ACHN (cell line): ENCODE data around the gene CCDC120.

ENCODE experiments used
- DNase-seq: peaks from one replicate; pipeline ENCODE4 v3.0.0-alpha.2; 2015
- in situ Hi-C: cut with HindIII; loops from 2 replicates; pipeline ENCODE4 v1.10.0; 2017; ENCODE audit warnings: low sequenced_read_pairs, low pct_ligation_motif_present, low pct_unique_long_range_greater_than_20kb

CCDC120 gene

DNA sequence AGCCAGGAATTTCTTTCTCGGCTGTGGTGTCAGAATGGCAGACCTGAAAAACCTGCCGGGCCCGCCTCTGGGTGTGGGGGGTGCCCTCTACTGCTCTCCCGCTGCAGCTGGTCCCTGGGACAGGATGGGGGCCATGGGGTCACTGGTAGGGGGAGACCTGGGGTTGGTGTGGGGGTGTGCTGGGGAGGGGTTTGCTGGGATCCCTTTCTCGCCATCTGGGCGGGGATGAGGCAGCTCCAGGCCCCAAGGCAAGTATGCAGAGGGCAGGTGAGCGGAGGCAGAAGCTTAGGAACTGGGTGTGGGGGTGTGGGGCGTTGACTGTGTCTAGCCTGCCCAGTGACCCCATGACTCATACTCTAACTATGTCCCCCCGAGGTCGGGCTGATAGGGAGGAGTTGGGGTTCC is 884 bp downstream of the CCDC120 start:
- in situ Hi-C loops: no loop called here

GRCh38 chrX:49060914-49061313 is 2.1 kb downstream of the CCDC120 start:
- DNase-seq: no peak
- in situ Hi-C loops: no loop called here

More for the DNA sequence above, 884 bp downstream of the CCDC120 start:
- no peak for DNase-seq

DNA sequence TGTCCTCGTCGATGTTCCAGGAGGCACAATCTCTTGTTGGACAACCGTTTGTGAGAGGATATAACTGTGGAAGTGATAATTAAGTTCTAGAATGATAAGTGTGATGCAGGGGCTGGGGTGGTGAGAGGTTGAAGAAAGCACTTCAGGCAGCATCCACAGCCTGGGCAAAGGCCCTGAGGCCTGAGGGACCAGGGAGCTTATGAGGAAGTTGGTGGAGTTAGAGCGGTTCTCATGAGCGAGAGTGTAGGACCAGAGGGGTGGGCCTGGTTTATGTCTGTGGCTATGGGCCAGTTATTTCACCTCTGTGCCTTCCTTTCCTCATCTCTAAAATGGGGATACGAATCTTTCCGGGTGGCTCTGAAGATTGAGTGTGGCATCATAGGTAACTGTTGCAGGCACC is 2.7 kb downstream of the CCDC120 start:
- DNase-seq: no peak
- in situ Hi-C loops: no loop called here

- in situ Hi-C loops: no loop called here
- no peak for DNase-seq
Measured at GRCh38 chrX:49061916-49062315, 3.1 kb downstream of the CCDC120 start.

- in situ Hi-C loops: no loop called here
- no peak for DNase-seq
Measured at GRCh38 chrX:49063715-49064114, 4.9 kb downstream of the CCDC120 start.

- in situ Hi-C loops: no loop called here
- no peak for DNase-seq
Measured at GRCh38 chrX:49064303-49064702, 5.5 kb downstream of the CCDC120 start.

- in situ Hi-C loops: no loop called here
- no peak for DNase-seq
Measured at GRCh38 chrX:49064735-49065134, 5.9 kb downstream of the CCDC120 start.

DNA sequence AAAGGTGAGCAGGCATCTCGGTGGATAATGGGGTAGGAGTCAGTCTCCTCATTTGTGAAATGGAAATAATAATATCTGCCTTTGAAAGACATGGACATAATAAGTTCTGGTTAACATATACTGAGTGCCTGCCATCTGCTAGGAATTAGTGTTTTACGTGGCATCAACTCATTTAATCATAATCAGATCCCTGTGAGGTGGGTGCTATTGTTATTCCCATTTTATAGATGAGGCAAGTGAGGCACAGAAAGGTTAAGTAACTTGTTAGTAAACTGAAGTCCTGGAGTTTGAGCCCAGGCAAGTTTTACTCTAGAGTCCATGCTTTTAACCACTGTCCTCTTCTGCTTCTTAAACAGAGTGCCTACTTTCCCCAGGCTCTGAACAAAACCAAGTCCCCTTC is 7.5 kb downstream of the CCDC120 start:
- in situ Hi-C loops: no loop called here
- DNase-seq: no peak

GRCh38 chrX:49066690-49067089 is 7.9 kb downstream of the CCDC120 start:
- in situ Hi-C loops: no loop called here
- no peak for DNase-seq

DNA sequence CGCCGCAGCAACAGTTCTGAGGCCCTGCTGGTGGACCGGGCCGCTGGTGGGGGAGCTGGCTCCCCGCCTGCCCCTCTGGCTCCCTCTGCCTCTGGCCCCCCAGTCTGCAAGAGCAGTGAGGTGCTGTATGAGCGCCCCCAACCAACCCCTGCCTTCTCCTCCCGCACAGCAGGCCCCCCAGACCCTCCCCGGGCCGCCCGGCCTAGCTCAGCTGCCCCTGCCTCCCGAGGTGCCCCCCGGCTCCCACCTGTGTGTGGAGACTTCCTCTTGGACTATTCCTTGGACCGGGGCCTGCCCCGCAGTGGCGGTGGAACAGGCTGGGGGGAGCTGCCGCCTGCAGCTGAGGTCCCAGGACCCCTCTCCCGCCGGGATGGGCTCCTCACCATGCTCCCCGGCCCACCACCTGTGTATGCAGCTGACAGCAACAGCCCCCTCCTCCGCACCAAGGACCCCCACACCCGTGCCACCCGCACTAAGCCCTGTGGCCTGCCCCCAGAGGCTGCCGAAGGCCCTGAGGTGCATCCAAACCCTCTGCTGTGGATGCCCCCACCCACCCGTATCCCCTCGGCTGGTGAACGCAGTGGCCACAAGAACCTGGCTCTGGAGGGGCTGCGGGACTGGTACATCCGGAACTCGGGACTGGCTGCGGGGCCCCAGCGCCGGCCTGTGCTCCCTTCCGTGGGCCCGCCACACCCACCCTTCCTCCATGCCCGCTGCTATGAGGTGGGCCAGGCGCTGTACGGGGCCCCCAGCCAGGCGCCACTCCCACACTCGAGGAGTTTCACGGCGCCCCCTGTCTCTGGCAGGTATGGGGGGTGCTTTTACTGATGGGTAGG is 8.7 kb downstream of the CCDC120 start:
- in situ Hi-C loops: no loop called here
- DNase-seq: no peak

- in situ Hi-C loops: no loop called here
- DNase-seq: no peak
Measured at GRCh38 chrX:49069038-49069437, 10.2 kb downstream of the CCDC120 start.

- no peak for DNase-seq
- in situ Hi-C loops: no loop called here
Measured at GRCh38 chrX:49070988-49071387, 12.2 kb downstream of the CCDC120 start.

DNA sequence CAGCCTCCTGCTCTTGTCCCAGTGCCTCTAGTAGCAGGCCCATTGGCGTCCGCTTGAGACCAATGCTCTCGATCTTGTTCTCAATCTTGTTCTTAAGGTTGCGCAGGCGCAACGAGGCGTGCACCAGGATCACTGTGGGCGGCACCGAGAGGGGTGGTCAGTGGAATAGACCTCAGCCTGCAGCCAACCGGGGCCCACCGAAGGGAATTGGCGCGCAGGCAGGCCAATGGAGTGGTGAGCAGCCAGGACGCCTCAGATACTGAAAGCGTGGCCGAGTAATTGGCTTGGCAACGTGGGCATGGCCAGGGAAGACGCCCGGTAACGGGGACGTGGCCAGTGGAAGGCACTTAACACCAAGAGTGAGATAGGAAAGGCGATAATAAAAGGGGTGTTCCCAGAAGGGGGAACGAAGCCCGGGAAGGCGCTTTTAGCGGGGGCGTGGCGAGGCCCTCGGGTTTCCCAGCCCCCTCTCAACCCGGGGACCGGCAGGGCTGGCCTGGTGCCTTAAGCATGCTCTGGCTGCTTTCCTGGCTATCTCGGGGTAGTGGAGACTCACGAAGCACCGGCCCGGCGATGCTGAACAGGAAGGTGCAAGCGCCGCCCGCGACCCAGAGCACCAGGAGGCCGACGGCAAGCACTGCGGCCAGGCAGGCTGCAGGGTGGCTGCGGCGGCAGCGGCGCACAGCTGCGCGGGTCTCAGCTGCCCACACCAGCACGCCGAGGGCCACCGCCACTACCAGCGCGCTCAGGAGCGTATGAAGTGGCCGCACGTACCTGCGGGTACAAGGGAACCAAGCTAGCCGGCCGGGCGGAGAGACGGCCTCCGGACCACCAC is 13.3 kb downstream of the CCDC120 start:
- DNase-seq: no peak
- in situ Hi-C loops: no loop called here

DNA sequence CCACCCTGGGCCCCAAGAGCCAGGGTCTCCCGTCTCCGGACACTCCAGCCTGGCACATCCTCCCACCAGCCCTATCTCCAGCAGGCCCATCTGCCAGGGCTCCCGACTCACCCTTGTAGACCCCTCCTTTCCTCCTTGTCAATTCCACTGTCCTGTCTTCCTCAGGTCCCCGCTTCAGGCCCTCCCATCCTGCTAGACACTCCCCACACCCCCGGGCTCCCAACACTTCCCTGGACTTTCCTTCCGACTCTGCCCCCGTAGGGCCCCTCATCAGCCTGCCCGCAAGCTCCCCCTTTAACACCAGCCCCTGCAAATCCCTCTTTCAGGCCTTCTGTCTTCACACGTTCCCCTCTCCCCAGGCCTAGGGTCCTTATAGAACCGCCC is 13.9 kb downstream of the CCDC120 start:
- no peak for DNase-seq
- in situ Hi-C loops: no loop called here

DNA sequence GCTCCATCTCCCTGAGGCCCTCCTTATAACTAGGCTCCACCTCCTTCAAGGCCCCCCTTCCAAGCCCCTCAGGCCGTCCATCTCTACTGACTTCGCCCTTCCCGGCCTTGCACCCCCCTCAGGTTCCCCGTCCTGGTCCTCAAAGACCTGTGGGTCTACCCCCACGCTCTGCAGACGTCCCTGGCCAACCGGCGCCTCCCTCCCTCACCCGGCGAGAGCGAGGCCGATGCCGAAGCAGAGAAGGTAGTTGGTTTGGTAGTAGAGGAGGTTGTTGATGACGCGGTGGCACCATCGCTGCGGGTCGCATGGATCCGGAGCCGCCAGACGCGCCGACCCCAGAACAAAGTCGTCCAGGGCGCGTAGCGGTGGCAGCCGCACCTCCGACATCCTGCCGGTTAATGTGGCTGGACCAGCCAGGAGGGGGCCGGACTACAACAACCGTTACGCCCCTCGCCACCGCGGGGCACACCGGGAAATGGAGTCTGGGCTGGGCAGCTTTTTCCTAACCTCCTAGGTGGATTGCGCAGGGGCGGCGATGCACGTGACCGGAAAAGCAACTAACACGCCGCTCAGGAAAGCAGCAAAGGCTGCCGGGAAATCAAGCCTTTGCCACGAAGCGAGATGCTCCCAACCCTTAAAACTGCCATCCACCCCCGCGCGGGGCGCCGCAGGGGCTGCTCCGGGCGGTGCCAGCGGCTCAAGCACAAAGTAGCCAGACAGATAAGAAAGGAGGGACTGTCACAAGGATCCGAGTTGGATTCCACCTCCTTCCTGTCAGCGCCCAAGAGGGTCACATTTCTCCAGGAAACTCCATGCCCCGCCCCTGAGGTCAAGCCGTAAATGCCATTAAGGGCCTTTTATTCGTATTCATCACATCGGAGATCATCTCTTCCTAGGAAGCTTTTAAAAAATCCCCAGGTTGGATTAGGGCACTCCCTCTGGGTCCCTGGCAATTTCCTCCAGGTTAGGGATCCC is 15.1 kb downstream of the CCDC120 start, which contains the start of gene PRAF2:
PRAF2 (minus strand) TSS at position 402 of the 975 bp plus-strand sequence; CDS start at position 387, 15 bp downstream.
- peak; percentile 83 for DNase-seq
- in situ Hi-C loops: no loop called here

DNA sequence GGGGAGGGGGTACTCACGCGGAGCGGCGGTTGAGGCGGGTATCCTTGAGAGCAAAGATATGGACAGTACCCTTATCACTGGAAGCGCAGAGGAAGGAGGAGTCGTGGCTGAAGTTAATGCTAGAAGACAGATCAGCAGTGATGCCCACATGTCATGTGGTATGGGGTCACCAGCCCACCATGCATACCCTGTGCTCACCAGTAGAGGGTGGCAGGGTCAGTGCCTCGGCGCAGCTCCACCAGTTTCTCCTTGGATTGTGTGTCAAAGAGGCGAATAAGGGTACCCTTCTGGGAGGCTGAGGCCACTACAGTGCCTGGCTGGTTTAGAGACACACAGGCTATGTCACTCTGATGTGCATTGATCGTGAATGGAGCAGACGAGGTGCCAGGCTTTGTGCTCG is 16.5 kb downstream of the CCDC120 start:
- no peak for DNase-seq
- in situ Hi-C loops: no loop called here

DNA sequence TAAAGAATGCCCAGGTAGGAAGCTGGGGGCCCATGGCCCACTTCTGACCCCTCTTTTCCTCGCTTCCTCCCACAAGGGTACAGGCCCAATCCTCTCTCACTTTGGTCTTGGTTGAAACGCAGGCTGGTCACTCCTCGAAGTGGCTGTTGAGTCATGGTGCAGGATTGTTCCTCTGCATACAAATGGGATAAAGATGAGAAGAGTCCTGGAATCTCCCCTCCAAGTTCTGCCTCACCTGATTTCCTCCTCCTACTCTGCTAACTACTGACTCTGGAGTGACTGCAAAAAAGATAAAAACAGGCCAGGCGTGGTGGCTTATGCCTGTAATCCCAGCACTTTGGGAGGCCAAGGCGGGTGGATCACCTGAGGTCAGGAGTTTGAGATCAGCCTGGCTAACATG is 19.1 kb downstream of the CCDC120 start:
- in situ Hi-C loops: no loop called here
- DNase-seq: no peak
